ENCODE measurements around the gene GRB10.

GRB10 gene

DNA sequence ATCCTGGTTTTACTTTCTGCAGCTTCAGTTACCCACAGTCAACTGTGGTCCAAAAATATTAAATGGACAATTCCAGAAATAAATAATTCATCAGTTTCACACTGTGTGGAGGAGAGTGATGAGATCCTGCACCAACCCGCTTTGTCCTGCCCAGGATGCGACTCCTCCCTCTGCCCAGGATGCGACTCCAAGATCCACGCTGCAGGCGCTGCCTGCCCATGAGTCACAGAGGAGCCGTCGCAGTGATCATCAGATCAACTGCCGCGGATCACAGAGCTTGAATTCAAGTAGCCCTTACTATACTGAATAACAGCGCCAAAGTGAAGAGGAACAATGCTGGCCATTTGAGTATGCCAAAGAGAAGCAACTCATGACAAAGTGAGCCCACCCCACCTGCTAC, 61.5 kb downstream of the GRB10 start:
- TF ChIP-seq CTCF (IDR thresholded peaks at IDR 0.05; ENCODE audit: low read depth, low read length, missing control alignments), result no peak
- peak; percentile 56 for DNase-seq

DNA sequence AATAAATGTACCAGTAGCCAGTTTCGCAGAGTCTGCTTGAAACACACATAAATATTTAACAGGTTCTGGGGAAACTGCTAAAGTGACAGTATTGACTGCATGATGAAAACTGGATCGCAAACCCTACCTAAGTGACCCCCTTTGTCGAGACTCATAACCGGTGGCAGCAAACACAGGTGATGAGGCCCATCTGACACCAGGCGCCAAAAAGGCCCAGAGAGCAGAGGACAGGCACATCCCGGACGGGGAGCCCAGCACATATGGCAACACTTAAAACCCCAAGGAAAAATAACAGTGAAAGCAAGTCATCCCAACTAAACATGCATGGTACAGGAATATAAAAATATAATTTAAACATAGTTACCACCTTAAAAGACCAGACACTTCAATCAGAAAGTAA, 62.4 kb downstream of the GRB10 start:
- Histone ChIP-seq H3K4me3 (ENCODE audit: low read depth, low read length) (no peak overlapping the region), H3K36me3 (replicated peaks) (peaks cover 9% of the 10 kb centered on the region), H3K27ac (no peak overlapping the region), H3K27me3 (replicated peaks) (no peaks in the 10 kb centered on the region)
- no peak for TF ChIP-seq CTCF (IDR thresholded peaks at IDR 0.05; ENCODE audit: low read depth, low read length, missing control alignments)
- DNase-seq, result no peak
- in situ Hi-C loops (cut with HindIII; ENCODE audit: low pct_ligation_motif_present, low sequenced_read_pairs), result no loop called here

More for the DNA sequence above, 61.5 kb downstream of the GRB10 start:
- in situ Hi-C loops (cut with HindIII; ENCODE audit: low pct_ligation_motif_present, low sequenced_read_pairs), result no loop called here
- Histone ChIP-seq H3K36me3 (replicated peaks) (peaks cover 9% of the 10 kb centered on the region), H3K27me3 (replicated peaks) (no peaks in the 10 kb centered on the region), H3K4me3 (ENCODE audit: low read depth, low read length) (no peak overlapping the region), H3K27ac (no peak overlapping the region)

- no peak overlapping the region for H3K4me3 ChIP-seq (ENCODE audit: low read depth, low read length)
- H3K36me3 ChIP-seq (replicated peaks), result peaks cover 4% of the 10 kb centered on the region
- no peak for DNase-seq
- in situ Hi-C loops (cut with HindIII; ENCODE audit: low pct_ligation_motif_present, low sequenced_read_pairs), result no loop called here
- H3K27me3 ChIP-seq (replicated peaks), result no peaks in the 10 kb centered on the region
- H3K27ac ChIP-seq, result no peak overlapping the region
- no peak for TF ChIP-seq CTCF (IDR thresholded peaks at IDR 0.05; ENCODE audit: low read depth, low read length, missing control alignments)
Observed at GRCh38 chr7:50718876-50719275, 63.8 kb downstream of the GRB10 start.

- Histone ChIP-seq H3K36me3 (replicated peaks) (no peaks in the 10 kb centered on the region), H3K4me3 (ENCODE audit: low read depth, low read length) (no peak overlapping the region), H3K27ac (no peak overlapping the region), H3K27me3 (replicated peaks) (no peaks in the 10 kb centered on the region)
- no peak for DNase-seq
- TF ChIP-seq CTCF (IDR thresholded peaks at IDR 0.05; ENCODE audit: low read depth, low read length, missing control alignments), result peak; percentile 30
- in situ Hi-C loops (cut with HindIII; ENCODE audit: low pct_ligation_motif_present, low sequenced_read_pairs), result no loop called here
Observed at GRCh38 chr7:50718311-50718710, 64.4 kb downstream of the GRB10 start.

- Histone ChIP-seq H3K27ac (no peak overlapping the region), H3K36me3 (replicated peaks) (no peaks in the 10 kb centered on the region), H3K4me3 (ENCODE audit: low read depth, low read length) (no peak overlapping the region), H3K27me3 (replicated peaks) (no peaks in the 10 kb centered on the region)
- no peak for DNase-seq
- no peak for TF ChIP-seq CTCF (IDR thresholded peaks at IDR 0.05; ENCODE audit: low read depth, low read length, missing control alignments)
- in situ Hi-C loops (cut with HindIII; ENCODE audit: low pct_ligation_motif_present, low sequenced_read_pairs), result no loop called here
Observed at GRCh38 chr7:50717181-50717580, 65.5 kb downstream of the GRB10 start.

DNA sequence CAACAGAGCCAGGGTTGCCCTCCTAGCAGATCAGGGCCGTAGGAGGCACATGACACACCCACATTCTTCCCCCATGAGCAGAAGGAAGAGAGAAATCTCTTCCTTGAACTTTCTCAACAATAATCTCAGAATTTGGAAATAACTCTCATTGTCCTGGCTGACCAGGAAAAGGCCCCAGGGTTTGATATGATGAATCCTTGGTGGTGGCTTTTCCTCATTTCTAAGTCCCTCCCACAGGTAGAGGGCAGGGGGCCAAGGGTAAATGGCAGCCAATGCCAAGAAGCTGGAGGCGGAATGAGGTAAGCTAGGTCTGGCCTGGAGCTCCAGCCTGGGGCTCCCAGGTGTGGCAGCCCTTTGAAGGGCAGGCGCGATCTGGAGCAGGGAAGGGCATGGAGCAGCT, 67.8 kb downstream of the GRB10 start:
- no peak for TF ChIP-seq CTCF (IDR thresholded peaks at IDR 0.05; ENCODE audit: low read depth, low read length, missing control alignments)
- Histone ChIP-seq H3K27ac (no peak overlapping the region), H3K27me3 (replicated peaks) (no peaks in the 10 kb centered on the region), H3K4me3 (ENCODE audit: low read depth, low read length) (no peak overlapping the region), H3K36me3 (replicated peaks) (no peaks in the 10 kb centered on the region)
- in situ Hi-C loops (cut with HindIII; ENCODE audit: low pct_ligation_motif_present, low sequenced_read_pairs), result no loop called here
- no peak for DNase-seq
